ENCODE measurements around the gene GOLGA8B.
"Not testable (repeated sequence)": the region's sequence is repeated elsewhere in the genome, so short reads cannot be mapped to it uniquely, and the experiment has no call there.

GOLGA8B gene

GRCh38 chr15:34597316-34597715, 13.9 kb upstream of the GOLGA8B start:
- DNase-seq: no peak

- no peak for DNase-seq
These were observed 10.9 kb upstream of the GOLGA8B start for GRCh38 chr15:34594361-34594760.

- DNase-seq: no peak
These were observed 7.9 kb upstream of the GOLGA8B start for GRCh38 chr15:34591306-34591705.

GRCh38 chr15:34588046-34588674, 4.7 kb upstream of the GOLGA8B start:
- DNase-seq: peak; percentile 38

- DNase-seq: not testable (repeated sequence)
These were observed 2.5 kb upstream of the GOLGA8B start for GRCh38 chr15:34585966-34586365.

- DNase-seq: no peak
These were observed 1.5 kb upstream of the GOLGA8B start for GRCh38 chr15:34584996-34585395.

GRCh38 chr15:34584330-34584668, 848 bp upstream of the GOLGA8B start:
- no peak for DNase-seq

- DNase-seq: peak; percentile 9
These were observed 735 bp downstream of the GOLGA8B start for GRCh38 chr15:34582461-34583371.

- DNase-seq: not testable (repeated sequence)
These were observed 1.6 kb downstream of the GOLGA8B start for GRCh38 chr15:34581687-34582460.

GRCh38 chr15:34581043-34581365, 2.4 kb downstream of the GOLGA8B start:
- no peak for DNase-seq

GRCh38 chr15:34580251-34581042, 3.0 kb downstream of the GOLGA8B start:
- not testable (repeated sequence) for DNase-seq

- DNase-seq: no peak
These were observed 5.2 kb downstream of the GOLGA8B start for GRCh38 chr15:34578283-34578674.

GRCh38 chr15:34577658-34578282, 5.7 kb downstream of the GOLGA8B start:
- DNase-seq: not testable (repeated sequence)

GRCh38 chr15:34575035-34575434, 8.4 kb downstream of the GOLGA8B start:
- not testable (repeated sequence) for DNase-seq

GRCh38 chr15:34572921-34573320, 10.5 kb downstream of the GOLGA8B start:
- not testable (repeated sequence) for DNase-seq

GRCh38 chr15:34572019-34572641, 11.3 kb downstream of the GOLGA8B start:
- not testable (repeated sequence) for DNase-seq

- not testable (repeated sequence) for DNase-seq
These were observed 13.6 kb downstream of the GOLGA8B start for GRCh38 chr15:34569670-34570396.

- DNase-seq: not testable (repeated sequence)
These were observed 16.3 kb downstream of the GOLGA8B start for GRCh38 chr15:34567174-34567573.

- DNase-seq: not testable (repeated sequence)
These were observed 18.7 kb downstream of the GOLGA8B start for GRCh38 chr15:34564711-34565110.

- DNase-seq: not testable (repeated sequence)
These were observed 22.6 kb downstream of the GOLGA8B start for GRCh38 chr15:34560814-34561213.

- DNase-seq: not testable (repeated sequence)
These were observed 23.7 kb downstream of the GOLGA8B start for GRCh38 chr15:34559764-34560163.

Data from NCI-H1436 (cell line).